ENCODE results near the gene PRDM16.

Gene PRDM16

DNA sequence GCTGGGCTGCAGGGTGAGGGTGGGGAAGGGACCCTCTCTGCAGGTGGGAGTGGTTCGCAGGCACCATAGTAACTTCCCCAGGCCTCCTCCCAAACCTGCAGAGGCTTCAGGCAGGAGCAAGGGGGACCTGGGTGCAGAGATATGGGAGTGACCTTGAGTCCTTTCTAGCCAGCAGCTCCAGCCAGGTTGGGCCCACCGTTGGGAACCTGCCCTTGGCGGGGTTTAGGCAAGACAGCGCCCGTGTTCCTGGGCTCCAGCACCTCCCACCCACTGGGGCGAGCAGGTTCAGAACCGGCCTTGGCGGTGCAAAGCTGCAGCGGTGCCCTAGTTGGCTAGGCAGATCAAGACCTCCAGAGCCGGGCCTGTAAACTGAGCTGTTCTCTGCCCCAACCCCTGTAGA is 2.2 kb upstream of the PRDM16 start:
- no peak for DNase-seq (ENCODE audit: low spot score)
- no peak for TF ChIP-seq CTCF (IDR thresholded peaks at IDR 0.05; ENCODE audit: borderline replicate concordance, control extremely low read depth, extremely low read depth, insufficient read depth, missing control alignments)
- in situ Hi-C loops (cut with MboI; ENCODE audit: low sequenced_read_pairs, unreplicated experiment), result no loop called here

- TF ChIP-seq CTCF (IDR thresholded peaks at IDR 0.05; ENCODE audit: borderline replicate concordance, control extremely low read depth, extremely low read depth, insufficient read depth, missing control alignments), result no peak
- in situ Hi-C loops (cut with MboI; ENCODE audit: low sequenced_read_pairs, unreplicated experiment), result no loop called here
- DNase-seq (ENCODE audit: low spot score), result no peak
These were observed 1.7 kb upstream of the PRDM16 start for GRCh38 chr1:3067301-3067670.

GRCh38 chr1:3067671-3068563 is 1.1 kb upstream of the PRDM16 start:
- in situ Hi-C loops (cut with MboI; ENCODE audit: low sequenced_read_pairs, unreplicated experiment), result no loop called here
- DNase-seq (ENCODE audit: low spot score), result no peak
- no peak for TF ChIP-seq CTCF (IDR thresholded peaks at IDR 0.05; ENCODE audit: borderline replicate concordance, control extremely low read depth, extremely low read depth, insufficient read depth, missing control alignments)

DNA sequence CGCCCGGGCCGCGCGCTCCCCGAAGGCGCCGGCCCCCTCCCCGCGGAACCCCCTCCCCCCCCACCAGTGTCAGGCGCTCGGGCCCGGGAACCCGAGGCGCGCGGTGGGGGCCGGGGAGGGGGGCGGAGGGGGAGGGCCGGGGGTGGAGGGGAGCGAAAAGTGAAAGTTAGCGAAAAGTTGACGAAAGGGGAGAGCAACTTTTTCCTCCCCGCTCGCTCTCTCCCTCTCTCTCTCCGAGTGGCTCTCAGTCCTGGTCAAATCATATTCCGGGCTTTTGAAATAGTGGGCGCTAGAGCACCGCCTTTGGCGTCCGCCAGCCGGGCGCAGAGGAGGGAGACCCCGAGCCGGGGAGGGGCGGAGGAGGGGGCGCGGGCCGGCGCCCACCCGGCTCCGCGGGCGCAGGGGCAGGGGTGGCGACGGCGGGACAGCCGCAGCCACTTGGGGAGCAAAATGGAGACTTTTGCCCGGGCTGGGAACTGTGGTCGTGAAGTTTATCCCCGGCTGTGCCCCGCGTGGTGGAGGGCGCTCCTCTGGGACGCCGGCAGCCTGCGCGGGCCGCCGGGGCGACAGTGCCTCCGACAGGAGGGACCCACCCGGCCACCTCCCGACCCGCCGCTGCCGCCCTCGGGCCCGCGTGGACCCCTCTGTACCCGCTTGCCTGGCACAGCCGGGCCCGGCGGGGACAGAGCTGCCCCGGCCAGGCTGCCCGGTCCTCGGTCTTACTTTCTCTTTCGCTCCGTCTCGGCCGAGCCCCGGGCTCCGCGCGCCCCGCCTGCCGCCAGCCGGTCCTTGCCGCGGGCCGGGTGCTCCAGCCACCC is 697 bp downstream of the PRDM16 start:
- no peak for DNase-seq (ENCODE audit: low spot score)
- in situ Hi-C loops (cut with MboI; ENCODE audit: low sequenced_read_pairs, unreplicated experiment), result no loop called here
- TF ChIP-seq CTCF (IDR thresholded peaks at IDR 0.05; ENCODE audit: borderline replicate concordance, control extremely low read depth, extremely low read depth, insufficient read depth, missing control alignments), result no peak

DNA sequence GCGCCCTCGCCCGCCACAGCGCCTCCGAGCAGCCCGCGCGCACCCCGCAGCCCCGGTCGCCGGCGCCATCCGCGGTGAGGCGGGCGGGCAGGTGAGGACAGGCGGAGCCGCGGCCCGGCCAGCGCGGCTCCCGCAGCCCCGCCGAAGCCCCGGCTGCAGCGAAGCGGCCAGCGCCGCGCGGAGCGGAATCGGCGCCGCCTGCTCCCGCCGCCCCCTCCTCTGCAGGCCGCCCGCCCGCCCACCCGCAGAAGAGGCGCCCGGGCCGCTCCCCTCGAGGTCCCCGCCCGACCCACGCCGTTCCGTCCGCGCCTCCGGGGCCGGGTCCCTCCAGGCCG is 1.3 kb downstream of the PRDM16 start:
- no peak for TF ChIP-seq CTCF (IDR thresholded peaks at IDR 0.05; ENCODE audit: borderline replicate concordance, control extremely low read depth, extremely low read depth, insufficient read depth, missing control alignments)
- DNase-seq (ENCODE audit: low spot score), result no peak
- in situ Hi-C loops (cut with MboI; ENCODE audit: low sequenced_read_pairs, unreplicated experiment), result no loop called here

- no peak for TF ChIP-seq CTCF (IDR thresholded peaks at IDR 0.05; ENCODE audit: borderline replicate concordance, control extremely low read depth, extremely low read depth, insufficient read depth, missing control alignments)
- no peak for DNase-seq (ENCODE audit: low spot score)
- in situ Hi-C loops (cut with MboI; ENCODE audit: low sequenced_read_pairs, unreplicated experiment), result no loop called here
These were observed 1.9 kb downstream of the PRDM16 start for GRCh38 chr1:3070644-3071564.
